Right hindlimb (tissue), 1 donor: ENCODE measurements around the gene CLCF1.
A peak's percentile ranks its signal among the peaks of the same experiment; 100 is the strongest.
"Not testable (repeated sequence)": the region's sequence is repeated elsewhere in the genome, so short reads cannot be mapped to it uniquely, and the experiment has no call there.

Source experiments
- DNase-seq: peaks from one replicate; pipeline ENCODE4 v3.0.0-alpha.2; 2018

The CLCF1 gene

DNA sequence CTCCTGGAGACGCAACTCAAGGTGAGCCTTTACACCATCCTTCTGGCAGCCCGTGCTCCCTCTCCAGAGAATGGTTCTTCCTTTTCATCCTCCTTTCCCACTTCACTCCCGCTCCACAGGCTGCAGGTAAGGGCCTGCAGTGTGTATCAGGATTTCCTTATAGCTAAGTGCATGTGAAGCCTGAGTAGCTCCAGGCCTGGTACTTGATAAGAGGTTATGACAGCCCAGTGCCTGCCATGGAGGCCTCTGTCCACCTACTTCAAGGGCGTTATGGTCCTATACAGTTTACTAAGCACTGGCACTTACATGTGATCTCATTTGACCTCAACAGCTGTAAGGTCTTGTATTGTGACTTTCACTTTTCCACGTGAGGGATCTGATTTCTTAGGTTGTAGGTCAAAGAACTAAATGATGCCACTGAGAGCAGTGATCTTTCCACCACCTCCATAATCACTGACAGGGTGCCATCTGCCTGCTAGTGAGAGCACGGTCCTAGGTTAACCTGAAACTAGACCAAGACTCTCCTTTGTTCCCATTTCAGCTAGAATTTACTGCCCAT, 52.0 kb downstream of the CLCF1 start:
- DNase-seq, result no peak

DNA sequence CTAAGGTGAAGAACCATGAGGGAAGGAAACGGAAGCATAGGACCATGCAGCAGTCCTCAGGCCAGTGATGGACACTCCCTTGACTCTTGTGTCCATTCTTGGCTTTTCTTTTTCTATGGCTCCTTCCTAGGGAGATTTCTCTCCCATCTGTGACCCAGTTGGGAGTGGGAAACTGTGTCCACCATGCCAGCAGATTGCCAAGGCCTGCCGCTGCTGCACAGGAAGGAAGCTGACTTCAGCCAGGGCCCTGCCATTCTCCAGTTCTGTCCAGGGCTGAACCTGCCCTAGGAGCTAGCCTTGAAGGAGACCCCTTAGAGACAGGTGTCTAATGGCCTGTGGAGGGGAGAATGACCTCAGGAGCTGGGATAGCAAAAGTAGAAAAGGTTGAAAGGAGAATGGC, 52.7 kb downstream of the CLCF1 start:
- DNase-seq, result no peak

DNA sequence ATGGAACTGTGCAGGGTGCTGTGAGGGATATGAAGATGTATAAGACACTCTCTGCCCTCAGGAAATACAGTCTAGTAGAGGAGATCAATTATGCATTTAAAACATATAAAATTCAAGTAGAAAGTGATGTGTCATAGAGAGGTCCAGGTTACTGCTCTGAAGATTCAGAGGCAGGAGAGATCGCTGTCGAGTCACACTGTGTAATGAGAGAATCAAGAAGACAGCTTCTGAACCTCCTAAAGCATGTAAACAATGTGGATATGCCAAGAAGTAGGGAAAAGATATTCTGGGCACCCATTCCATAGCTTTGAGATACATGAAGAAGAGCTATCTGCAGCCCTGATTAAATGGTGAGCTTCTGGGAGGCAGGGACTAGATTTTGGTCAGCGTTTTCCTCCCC, 53.4 kb downstream of the CLCF1 start:
- no peak for DNase-seq

DNA sequence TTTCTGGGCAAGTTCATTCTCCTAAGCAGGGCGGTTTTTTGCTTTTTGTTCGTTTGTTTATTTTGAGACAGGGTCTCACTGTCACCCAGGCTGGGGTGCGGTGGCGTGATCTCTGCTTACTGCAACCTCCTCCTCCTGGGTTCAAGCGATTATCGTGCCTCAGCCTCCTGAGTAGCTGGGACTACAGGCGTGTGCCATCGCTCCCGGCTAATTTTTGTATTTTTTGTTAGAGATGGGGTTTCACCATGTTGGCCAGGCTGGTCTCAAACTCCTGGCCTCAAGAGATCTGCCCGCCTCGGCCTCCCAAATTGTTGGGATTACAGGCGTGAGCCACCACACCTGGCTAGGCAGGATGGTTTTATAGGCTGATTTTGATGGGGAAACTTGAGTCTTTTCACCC, 54.5 kb downstream of the CLCF1 start:
- not testable (repeated sequence) for DNase-seq

DNA sequence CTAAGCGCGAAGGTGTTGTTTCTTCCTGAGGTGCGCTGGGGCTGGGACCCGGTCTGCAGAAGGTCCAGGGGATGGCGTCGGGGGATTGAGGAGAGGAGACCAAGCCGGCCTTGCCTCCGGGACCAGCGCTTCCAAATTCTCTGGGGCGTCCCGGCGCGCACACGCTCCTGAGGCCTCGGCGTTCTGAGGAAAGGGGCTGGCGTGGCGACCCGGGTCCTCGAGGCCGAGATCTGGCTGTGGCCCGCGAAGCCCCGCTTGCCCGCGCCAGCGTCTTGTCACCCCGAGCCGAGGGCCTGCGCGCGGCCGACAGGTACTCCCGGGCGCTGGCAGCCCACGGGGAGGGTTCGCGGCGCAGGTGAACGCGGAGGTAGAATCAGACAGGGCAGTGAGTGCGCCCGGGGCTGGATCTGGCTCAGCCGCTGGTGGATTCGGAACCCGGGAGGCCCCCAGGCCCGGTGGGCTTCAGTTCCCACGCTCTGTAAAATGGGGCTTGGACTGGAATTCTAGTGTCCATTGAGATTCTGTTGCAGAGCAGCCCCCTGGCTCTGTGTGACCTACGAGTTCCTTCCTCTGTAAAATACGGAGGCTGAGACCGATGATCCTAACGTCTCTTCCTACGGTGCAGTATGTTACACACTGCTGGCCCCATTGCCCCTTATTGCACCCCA, 55.4 kb downstream of the CLCF1 start:
- no peak for DNase-seq

DNA sequence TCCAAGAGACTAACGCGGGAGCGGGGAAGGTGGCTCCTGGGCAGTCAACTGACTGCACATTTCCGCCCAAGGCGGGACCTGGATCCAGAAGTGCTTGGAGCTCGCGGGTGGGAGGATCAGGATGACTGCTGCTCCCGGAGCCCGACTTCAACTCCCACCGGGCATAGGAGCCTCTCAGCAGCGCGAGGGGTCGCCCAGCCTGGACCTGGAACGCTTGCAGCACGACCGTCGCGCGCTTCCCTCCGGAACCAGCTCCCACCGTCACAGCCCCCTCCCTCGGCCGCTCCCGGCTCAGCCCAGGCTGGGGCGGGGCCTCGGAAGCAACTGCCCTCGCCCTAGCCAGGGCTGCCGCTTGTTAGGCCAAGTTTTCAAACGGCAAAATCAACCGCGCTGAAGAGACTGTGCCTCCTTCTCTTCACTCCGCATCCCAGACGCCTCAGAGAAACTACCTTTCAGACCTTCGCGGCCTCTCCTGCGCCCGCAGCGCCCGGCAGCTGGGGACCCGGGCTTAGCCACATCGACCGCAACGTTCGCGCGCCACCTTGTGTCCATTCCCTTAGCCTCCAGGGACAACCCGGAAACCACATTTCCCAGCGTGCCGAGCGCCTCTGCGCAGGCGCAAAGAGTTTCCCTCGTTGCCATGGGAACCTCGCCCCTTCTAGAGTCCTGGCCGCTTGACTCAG, 56.1 kb downstream of the CLCF1 start:
- DNase-seq, result peak; percentile 97

DNA sequence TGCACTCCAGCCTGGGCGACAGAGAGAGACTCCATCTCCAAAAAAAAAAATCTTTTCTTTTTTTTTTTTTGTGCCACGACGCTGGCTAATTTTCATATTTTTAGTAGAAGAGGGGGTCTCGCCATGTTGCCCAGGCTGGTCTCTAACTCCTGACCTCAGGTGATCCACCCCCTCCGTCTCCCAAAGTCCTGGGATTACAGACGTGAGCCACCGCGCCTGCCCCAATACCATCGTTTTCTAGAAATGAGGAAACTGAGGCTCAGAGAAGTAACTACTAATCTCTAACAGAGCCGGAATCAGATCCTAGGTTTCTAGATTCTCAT, 56.6 kb downstream of the CLCF1 start:
- DNase-seq, result no peak

DNA sequence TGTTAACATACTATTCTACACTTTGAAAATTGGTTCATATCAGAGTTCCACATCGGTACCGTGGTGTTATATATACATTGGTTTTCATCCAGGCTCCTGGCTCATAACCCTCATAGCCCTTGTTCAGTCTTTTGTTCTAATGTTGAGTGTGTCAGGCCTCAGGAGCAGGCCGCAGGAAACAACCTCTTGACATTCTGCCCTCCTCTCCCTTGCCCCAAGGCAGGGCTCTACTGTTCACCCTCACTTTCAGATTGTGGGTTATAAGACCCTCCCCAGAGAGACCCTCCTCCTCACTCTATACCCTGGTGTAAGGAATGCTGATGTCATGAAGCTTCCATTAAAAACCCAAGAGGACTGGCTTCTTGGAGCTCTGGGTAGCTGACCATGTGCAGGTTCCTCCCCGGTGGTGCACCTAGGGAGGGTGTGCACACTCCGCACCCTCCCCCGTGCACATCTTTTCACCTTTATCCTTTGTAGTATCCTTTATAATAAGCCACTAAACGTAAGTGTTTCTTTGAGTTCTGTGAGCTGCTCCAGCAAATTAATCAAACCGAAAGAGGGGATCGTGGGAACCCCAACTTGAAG, 58.0 kb downstream of the CLCF1 start:
- no peak for DNase-seq

DNA sequence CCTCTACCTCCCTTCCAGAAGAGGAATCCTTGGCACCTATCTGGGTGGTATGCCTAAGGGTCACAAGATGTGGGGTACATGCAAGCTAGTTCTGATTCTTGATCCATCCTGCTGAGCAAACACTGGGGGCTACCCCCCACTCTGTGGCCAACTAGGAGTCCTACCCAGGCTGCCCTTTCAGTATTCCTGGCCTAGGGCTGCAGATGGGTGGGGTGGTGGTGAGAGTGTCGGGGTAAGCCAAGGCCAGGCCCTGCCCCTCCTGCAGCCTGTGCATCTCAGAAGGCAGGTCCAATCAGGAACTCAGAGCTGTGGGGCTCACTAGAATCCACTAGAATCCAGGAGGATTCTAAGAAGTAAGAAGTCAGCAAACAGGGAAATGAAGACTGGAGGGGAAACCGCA, 59.2 kb downstream of the CLCF1 start:
- DNase-seq, result no peak
